ENCODE data around the gene CCDC154.

The CCDC154 gene

DNA sequence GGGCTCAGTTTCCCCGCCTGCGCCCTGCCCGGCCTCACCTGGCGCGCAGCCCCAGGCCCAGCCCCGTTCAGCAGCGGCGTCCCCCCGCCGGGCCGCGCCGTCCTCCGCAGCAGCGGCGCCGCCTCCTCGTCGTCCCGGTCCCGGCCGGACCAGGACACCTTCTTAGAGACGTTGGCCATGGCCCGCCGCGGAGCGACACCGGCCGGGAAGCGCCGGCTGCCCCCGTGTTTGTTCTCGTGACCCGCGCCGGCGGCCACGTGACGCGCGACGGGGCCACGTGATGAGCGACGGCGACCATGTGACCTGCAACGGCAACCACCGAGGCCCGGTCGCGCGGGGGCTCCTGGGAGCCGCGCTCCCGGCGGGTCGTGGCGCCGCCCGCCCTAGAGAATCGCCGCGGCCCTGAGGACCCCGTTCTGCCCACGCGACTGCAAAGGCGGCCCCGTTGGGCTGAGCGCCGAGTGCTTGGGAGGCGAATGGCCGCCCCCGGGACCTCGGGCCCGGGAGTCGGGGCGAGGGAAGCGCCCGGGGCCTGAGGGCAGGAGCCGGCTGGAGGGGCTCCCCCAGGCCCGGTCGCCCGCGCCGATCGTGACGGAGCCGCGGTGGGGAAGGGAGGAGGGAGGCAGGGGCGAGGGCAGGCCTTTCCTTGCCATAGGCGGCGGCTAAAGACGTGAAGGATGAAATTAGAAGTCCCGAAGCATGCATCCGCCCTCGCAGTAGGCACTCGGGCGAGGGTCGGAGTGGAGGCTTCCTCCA lies 30.6 kb upstream of the CCDC154 start, which contains the start of gene CLCN7 (continued):
- TF ChIP-seq ZNF184 (tag by site-specific recombination; IDR thresholded peaks at IDR 0.05) (0 out of 2 replicates have a peak, but pooled peaks have one; percentile 40), GLIS2 (tag by site-specific recombination; IDR thresholded peaks at IDR 0.05) (no peak), MEIS1 (CRISPR knock-in tag; IDR thresholded peaks at IDR 0.05; ENCODE audit: borderline replicate concordance) (no peak), YY2 (tag by site-specific recombination; IDR thresholded peaks at IDR 0.05) (peak; percentile 78), ZNF521 (tag by site-specific recombination; IDR thresholded peaks at IDR 0.05) (no peak), ZFP69B (tag by site-specific recombination; IDR thresholded peaks at IDR 0.05) (no peak), ZNF664 (tag by site-specific recombination; IDR thresholded peaks at IDR 0.05) (no peak), ZNF76 (tag by site-specific recombination; IDR thresholded peaks at IDR 0.05; ENCODE audit: borderline replicate concordance, low read depth) (peak; percentile 93), ZNF132 (tag by site-specific recombination; IDR thresholded peaks at IDR 0.05; ENCODE audit: borderline replicate concordance) (no peak), IKZF3 (tag by site-specific recombination; IDR thresholded peaks at IDR 0.05) (no peak), ZSCAN30 (tag by site-specific recombination; IDR thresholded peaks at IDR 0.05) (peak; percentile 92), TCF7L2 (IDR thresholded peaks at IDR 0.05; ENCODE audit: borderline replicate concordance, low read depth, low read length) (no peak), ZNF341 (tag by site-specific recombination; IDR thresholded peaks at IDR 0.05; ENCODE audit: low read depth) (no peak), FEZF1 (tag by site-specific recombination; IDR thresholded peaks at IDR 0.05) (no peak), ZEB2 (tag by site-specific recombination; IDR thresholded peaks at IDR 0.05) (0 out of 2 replicates have a peak, but pooled peaks have one; percentile 30), REPIN1 (tag by site-specific recombination; IDR thresholded peaks at IDR 0.05; ENCODE audit: low read depth) (no peak), ZNF169 (tag by site-specific recombination; IDR thresholded peaks at IDR 0.05) (no peak), ZBTB17 (tag by site-specific recombination; IDR thresholded peaks at IDR 0.05) (no peak), ZNF626 (tag by site-specific recombination; IDR thresholded peaks at IDR 0.05) (no peak), ZNF843 (tag by site-specific recombination; IDR thresholded peaks at IDR 0.05) (no peak)
- TF ChIP-seq, protein P1, sequence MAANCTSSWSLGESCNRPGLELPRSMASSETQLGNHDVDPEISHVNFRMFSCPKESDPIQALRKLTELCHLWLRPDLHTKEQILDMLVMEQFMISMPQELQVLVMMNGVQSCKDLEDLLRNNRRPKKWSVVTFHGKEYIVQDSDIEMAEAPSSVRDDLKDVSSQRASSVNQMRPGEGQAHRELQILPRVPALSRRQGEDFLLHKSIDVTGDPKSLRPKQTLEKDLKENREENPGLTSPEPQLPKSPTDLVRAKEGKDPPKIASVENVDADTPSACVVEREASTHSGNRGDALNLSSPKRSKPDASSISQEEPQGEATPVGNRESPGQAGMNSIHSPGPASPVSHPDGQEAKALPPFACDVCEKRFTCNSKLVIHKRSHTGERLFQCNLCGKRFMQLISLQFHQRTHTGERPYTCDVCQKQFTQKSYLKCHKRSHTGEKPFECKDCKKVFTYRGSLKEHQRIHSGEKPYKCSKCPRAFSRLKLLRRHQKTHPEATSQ (tag by site-specific recombination; IDR thresholded peaks at IDR 0.05) = no peak
- TF ChIP-seq, protein P2, sequence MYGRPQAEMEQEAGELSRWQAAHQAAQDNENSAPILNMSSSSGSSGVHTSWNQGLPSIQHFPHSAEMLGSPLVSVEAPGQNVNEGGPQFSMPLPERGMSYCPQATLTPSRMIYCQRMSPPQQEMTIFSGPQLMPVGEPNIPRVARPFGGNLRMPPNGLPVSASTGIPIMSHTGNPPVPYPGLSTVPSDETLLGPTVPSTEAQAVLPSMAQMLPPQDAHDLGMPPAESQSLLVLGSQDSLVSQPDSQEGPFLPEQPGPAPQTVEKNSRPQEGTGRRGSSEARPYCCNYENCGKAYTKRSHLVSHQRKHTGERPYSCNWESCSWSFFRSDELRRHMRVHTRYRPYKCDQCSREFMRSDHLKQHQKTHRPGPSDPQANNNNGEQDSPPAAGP (tag by site-specific recombination; IDR thresholded peaks at IDR 0.05) = peak; percentile 59
- TF ChIP-seq, protein P3, sequence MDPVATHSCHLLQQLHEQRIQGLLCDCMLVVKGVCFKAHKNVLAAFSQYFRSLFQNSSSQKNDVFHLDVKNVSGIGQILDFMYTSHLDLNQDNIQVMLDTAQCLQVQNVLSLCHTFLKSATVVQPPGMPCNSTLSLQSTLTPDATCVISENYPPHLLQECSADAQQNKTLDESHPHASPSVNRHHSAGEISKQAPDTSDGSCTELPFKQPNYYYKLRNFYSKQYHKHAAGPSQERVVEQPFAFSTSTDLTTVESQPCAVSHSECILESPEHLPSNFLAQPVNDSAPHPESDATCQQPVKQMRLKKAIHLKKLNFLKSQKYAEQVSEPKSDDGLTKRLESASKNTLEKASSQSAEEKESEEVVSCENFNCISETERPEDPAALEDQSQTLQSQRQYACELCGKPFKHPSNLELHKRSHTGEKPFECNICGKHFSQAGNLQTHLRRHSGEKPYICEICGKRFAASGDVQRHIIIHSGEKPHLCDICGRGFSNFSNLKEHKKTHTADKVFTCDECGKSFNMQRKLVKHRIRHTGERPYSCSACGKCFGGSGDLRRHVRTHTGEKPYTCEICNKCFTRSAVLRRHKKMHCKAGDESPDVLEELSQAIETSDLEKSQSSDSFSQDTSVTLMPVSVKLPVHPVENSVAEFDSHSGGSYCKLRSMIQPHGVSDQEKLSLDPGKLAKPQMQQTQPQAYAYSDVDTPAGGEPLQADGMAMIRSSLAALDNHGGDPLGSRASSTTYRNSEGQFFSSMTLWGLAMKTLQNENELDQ (tag by site-specific recombination; IDR thresholded peaks at IDR 0.05; ENCODE audit: low read depth) = no peak
- TF ChIP-seq, protein P4, sequence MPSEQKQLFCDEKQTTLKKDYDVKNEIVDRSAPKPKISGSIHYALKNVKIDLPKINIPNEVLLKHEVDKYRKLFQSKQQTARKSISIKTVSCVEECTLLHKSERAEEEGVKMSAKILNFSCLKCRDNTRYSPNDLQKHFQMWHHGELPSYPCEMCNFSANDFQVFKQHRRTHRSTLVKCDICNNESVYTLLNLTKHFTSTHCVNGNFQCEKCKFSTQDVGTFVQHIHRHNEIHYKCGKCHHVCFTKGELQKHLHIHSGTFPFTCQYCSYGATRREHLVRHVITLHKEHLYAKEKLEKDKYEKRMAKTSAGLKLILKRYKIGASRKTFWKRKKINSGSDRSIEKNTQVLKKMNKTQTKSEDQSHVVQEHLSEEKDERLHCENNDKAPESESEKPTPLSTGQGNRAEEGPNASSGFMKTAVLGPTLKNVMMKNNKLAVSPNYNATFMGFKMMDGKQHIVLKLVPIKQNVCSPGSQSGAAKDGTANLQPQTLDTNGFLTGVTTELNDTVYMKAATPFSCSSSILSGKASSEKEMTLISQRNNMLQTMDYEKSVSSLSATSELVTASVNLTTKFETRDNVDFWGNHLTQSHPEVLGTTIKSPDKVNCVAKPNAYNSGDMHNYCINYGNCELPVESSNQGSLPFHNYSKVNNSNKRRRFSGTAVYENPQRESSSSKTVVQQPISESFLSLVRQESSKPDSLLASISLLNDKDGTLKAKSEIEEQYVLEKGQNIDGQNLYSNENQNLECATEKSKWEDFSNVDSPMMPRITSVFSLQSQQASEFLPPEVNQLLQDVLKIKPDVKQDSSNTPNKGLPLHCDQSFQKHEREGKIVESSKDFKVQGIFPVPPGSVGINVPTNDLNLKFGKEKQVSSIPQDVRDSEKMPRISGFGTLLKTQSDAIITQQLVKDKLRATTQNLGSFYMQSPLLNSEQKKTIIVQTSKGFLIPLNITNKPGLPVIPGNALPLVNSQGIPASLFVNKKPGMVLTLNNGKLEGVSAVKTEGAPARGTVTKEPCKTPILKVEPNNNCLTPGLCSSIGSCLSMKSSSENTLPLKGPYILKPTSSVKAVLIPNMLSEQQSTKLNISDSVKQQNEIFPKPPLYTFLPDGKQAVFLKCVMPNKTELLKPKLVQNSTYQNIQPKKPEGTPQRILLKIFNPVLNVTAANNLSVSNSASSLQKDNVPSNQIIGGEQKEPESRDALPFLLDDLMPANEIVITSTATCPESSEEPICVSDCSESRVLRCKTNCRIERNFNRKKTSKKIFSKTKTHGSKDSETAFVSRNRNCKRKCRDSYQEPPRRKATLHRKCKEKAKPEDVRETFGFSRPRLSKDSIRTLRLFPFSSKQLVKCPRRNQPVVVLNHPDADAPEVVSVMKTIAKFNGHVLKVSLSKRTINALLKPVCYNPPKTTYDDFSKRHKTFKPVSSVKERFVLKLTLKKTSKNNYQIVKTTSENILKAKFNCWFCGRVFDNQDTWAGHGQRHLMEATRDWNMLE (tag by site-specific recombination; conservative IDR thresholded peaks at IDR 0.05; ENCODE audit: low read depth) = no peak
- TF ChIP-seq, protein P5, sequence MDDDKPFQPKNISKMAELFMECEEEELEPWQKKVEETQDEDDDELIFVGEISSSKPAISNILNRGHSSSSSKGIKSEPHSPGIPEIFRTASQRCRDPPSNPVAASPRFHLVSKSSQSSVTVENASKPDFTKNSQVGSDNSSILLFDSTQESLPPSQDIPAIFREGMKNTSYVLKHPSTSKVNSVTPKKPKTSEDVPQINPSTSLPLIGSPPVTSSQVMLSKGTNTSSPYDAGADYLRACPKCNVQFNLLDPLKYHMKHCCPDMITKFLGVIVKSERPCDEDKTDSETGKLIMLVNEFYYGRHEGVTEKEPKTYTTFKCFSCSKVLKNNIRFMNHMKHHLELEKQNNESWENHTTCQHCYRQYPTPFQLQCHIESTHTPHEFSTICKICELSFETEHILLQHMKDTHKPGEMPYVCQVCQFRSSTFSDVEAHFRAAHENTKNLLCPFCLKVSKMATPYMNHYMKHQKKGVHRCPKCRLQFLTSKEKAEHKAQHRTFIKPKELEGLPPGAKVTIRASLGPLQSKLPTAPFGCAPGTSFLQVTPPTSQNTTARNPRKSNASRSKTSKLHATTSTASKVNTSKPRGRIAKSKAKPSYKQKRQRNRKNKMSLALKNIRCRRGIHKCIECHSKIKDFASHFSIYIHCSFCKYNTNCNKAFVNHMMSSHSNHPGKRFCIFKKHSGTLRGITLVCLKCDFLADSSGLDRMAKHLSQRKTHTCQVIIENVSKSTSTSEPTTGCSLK (tag by site-specific recombination; IDR thresholded peaks at IDR 0.05) = no peak
- TF ChIP-seq, protein P6, sequence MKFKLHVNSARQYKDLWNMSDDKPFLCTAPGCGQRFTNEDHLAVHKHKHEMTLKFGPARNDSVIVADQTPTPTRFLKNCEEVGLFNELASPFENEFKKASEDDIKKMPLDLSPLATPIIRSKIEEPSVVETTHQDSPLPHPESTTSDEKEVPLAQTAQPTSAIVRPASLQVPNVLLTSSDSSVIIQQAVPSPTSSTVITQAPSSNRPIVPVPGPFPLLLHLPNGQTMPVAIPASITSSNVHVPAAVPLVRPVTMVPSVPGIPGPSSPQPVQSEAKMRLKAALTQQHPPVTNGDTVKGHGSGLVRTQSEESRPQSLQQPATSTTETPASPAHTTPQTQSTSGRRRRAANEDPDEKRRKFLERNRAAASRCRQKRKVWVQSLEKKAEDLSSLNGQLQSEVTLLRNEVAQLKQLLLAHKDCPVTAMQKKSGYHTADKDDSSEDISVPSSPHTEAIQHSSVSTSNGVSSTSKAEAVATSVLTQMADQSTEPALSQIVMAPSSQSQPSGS (tag by site-specific recombination; IDR thresholded peaks at IDR 0.05; ENCODE audit: low read depth) = no peak

All from HEK293 (cell line).